GM19468 (cell line): ENCODE measurements around the gene PWP2.
"Not testable (repeated sequence)": the region's sequence is repeated elsewhere in the genome, so short reads cannot be mapped to it uniquely, and the experiment has no call there.

ENCODE experiments used
- ATAC-seq: cut with Tn5 transposase; IDR thresholded peaks from one replicate; pipeline ENCODE4 v1.9.1; 2021; ENCODE audit warnings: mild to moderate bottlenecking, moderate library complexity, moderate number of reproducible peaks; ENCODE audit not compliant: unreplicated experiment; ENCODE audit errors: extremely low read depth

PWP2 gene

DNA sequence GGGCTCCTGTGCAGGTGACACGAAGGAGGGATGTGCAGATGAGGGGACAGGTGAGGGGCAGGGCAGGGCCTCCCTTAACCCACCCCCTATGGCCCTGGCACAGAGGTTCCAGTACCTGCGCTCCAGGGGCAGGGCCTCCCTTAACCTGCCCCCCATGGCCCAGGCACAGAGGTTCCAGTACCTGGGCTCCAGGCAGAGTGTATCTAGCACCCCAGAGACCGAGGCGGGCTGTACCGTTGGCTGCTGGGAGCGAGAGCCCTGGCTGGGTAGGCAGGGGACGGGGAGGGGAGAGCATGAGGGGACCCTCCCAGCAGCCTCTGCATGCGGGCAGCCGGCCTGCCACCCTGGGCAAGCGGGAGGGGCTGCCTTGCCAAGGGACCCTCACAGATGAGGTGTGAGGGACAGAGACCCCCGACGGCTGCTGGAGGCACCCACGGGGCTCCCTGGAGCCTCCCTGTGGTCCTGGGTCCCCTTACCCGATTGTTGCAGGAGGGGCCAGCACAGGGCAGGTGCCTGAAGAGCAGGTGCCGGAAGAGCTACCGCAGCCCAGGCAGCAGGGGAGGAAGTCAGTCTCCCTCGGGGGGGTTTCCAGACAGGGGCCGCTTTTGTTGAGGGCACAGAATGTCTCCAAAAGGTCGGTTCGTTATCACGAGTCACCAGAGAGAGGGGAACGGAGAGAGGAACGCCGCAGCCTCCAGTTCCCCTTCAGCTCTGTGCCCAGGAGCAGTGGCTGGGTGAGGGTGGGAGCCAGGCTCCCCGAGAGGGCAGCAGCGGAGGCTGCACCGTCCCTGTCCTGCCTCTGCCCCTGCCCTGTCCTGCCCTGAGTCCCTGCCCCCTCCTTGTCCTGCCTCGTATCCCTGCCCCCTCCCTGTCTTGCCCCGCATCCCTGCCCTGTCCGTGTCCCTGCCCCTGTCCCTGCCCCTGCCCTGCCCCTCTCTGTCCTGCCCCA is 52.4 kb downstream of the PWP2 start:
- ATAC-seq, result not testable (repeated sequence)

DNA sequence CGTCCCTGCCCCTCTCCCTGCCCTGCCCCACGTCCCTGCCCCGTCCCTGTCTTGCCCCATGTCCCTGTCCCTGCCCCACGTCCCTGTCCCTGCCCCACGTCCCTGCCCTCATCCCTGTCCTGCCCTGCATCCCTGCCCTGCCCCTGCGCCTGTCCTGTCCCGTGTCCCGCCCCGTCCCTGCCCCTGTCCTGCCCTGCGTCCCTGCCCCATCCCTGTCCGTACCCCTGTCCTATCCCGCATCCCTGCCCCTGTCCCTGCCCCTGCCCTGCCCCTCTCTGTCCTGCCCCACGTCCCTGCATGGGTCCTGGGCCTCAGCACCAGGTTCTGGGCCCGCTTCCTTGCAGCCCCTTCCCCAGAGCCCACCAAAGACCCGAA is 53.1 kb downstream of the PWP2 start:
- not testable (repeated sequence) for ATAC-seq

DNA sequence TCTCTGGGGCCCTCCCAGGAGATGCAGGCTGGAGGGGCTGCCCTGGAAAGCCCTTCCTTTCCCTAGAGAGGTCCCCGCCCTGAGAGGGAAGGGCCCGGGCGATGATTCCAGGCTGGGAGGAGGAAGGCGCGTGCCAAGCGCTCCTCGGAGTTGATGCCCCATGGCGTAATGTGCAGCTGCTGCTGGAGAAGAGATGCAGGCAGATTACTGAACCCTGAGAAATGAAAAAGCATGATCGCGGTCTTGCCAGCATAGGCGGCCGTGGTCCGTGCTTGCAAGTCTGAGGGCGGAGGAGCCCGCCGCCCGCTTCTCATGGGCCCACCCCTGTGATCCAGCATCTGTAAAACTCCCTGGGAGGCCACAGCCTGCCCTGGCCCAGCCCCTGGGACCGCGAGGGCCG is 53.6 kb downstream of the PWP2 start:
- not testable (repeated sequence) for ATAC-seq

DNA sequence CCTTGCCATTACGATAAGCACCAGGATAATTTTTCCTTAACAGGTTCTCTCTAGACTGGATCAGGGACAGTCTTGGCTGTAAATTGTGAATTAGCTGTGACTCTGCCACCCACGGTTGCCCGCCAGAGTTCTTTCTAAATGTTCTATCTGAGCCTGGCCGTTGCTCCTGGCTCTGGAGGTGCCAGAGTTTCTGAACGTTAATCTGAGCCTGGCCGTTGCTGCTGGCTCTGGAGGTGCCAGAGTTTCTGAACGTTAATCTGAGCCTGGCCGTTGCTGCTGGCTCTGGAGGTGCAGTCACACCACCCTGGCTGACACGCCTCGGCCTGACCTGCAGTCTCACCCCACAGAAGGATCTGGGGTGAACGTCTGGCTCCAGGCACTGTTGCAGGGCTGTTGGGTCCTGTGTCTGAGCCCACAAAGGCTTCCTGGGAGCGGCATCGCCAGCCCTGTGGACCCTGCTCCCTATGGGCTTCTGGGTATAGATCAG is 56.0 kb downstream of the PWP2 start:
- not testable (repeated sequence) for ATAC-seq

DNA sequence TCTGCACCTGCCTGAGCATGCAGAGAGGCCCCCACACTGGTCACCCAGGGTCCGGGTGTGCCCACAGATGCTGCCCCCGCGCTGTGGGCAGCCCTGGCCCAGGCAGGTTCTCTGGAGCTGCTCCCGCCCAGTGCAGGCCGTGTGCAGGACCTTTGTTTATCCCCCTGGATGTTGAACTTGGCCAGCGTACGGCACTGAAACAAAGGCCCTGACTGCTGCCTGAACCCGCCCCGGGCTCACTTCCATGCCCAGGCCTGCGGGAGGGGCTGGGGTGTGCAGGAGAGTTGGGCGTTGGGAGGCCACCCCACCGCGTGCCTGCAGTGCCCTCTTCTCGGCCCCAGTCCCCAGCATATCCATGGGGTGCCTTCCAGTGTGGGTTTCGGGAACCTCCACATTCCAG is 58.7 kb downstream of the PWP2 start:
- ATAC-seq, result not testable (repeated sequence)

DNA sequence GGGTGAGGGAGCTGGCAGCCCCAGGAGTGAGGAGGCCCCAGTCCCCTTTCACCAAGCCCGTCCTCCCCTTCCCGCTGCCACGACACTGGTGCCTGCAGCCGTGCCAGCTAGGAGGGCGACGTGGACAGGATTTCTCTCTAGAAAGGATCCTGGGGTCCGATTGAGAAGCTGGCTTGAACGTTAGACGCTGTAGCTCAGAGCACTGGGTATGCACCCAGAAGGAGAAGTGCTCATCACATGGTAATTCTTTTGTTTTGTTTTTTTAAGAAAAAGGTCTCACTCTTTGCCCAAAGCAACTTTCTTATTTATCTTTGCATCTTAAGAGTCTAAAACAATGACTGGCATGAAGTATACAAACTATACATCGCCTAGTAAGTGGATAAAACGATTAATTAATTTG is 60.3 kb downstream of the PWP2 start:
- ATAC-seq, result not testable (repeated sequence)

DNA sequence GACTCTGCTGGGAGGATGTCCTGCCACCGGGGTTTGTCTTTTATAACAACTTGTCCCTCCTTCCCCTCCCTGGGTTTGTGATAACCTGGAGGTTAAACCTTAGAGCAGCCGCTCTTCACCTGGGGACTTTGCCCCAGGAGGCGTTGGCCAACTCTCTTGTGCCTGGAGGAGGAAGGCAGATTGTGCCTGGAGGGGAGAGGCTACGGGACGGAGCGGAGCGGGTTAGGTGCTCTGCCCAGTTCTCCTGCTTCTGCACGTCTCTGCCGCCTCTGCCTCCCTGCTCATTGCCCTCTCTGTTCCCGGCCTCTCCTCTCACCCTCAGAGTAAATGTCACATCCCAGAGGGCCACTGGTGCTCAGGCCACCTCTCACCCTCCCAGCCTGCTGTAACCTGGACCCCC is 63.1 kb downstream of the PWP2 start:
- not testable (repeated sequence) for ATAC-seq

DNA sequence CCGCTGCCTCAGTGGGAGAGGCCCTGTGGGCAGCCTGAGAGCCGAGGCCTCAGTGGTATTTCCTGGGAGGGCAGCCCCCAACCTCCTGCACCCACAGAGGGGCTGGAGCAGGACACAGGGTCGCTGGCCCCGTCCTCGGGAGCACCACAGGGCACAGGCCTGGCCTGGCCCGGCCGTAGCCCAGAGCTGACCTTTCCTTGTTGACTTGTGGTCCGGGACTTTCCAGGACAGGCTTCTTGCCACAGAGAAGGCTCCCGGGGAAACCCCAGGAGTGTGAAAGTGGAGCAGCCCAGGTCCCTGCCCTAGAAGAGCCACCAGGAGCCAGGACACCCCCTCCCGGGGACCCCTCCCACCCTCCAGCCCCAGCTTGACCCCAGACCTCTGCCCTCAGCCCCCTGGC is 63.7 kb downstream of the PWP2 start:
- not testable (repeated sequence) for ATAC-seq

DNA sequence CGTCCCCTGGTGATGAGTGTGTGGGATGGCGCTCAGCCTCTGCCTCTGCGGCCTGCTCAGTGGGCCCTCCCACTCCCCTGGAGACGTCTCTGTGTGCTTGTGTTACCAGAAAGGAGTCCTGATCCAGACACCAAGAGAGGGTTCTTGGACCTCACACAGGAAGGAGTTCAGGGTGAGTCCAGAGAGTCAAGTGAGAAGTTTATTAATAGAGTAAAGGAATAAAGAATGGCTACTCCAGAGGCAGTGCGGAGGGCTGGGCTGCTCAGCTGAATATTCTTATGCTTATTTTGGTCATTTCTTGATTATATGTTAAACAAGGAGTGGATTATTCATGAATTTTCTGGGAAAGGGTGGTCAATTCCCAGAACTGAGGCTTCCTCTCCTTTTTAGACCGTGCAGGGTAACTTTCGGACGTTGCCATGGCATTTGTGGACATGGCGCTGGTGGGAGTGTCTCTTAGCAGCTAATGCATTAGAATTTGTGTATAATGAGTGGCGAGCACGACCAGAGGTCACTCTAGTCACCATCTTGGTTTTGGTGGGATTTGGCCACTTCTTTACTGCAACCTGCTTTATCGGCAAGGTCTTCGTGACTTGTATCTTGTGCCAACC is 64.9 kb downstream of the PWP2 start:
- not testable (repeated sequence) for ATAC-seq

DNA sequence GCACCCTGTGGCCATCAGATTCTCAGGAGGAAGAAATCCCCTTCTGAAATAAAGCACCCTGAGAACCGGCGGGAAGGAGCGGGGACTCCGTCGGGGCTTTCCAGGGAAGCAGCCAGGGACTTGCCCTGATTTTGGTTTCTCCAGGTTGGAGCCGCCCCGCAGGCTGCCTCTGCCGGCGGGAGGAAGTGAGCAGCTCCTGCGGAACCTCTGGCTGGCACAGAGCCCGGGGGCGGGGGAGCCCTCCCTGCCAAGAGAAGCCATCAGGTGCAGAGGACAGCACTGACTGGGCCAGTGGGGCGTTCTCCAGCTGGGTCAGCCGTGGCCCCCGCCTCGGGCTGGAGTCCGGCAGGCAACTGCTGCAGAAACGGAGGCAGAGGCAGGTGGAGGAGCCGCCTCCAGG is 65.5 kb downstream of the PWP2 start:
- ATAC-seq, result not testable (repeated sequence)

DNA sequence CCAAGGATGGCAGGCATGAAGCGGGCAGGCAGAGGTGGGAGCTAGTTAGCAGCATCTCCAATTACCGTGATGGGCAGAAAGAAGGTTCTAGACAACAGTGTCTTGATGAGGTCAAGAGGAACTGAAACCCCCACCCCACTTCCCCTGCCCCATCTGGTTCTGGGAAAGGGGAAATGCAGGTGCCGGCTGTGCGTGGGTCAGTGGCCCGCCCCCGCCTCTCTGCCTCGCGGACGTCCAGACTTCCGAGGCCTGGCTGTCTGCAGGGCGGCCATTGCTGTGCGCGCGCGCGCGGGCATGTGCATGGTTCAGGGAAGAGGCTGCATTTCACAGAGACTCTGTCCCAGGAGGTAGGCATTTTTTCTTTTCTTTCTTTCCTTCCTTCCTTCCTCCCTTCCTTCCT is 68.0 kb downstream of the PWP2 start:
- not testable (repeated sequence) for ATAC-seq

DNA sequence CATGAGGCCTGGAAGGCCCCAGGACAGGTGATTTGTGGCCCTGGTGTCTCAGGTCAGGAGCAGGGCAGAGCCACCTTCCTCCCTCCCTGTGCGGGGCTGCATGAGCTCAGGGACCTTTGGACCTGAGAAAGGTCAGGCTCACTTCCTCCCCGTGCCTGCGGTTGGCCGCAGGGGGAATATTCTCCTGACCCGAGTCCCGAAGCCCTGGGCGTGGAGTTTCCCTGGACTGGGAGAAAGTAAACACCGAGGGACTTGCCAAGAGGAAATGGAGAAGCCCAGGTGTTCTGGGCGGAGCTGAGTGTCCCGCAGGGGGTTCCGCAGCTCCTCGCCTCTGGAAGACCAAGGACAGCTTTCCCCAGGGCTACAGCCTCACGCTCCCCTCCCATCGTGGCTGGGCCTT is 68.9 kb downstream of the PWP2 start:
- not testable (repeated sequence) for ATAC-seq
